GM19193 (cell line): ENCODE results near the gene TAB2.

Experiments
- POLR2A ChIP-seq: IDR thresholded peaks from 4 replicates; pipeline ENCODE4 v1.6.1; 2011; ENCODE audit not compliant: insufficient read depth, insufficient read length; ENCODE audit errors: extremely low read depth

The TAB2 gene

GRCh38 chr6:149403534-149403933 is 86.0 kb downstream of the TAB2 start:
- no peak for TF ChIP-seq POLR2A

GRCh38 chr6:149405823-149406765 is 88.6 kb downstream of the TAB2 start:
- no peak for TF ChIP-seq POLR2A

GRCh38 chr6:149409617-149410016 is 92.1 kb downstream of the TAB2 start:
- TF ChIP-seq POLR2A, result no peak

- no peak for TF ChIP-seq POLR2A
Observed at GRCh38 chr6:149410557-149410956, 93.0 kb downstream of the TAB2 start.

GRCh38 chr6:149414009-149414408 is 96.5 kb downstream of the TAB2 start:
- TF ChIP-seq POLR2A, result no peak

- TF ChIP-seq POLR2A, result no peak
Observed at GRCh38 chr6:149414821-149415220, 97.3 kb downstream of the TAB2 start.

GRCh38 chr6:149419696-149420404 is 102.3 kb downstream of the TAB2 start:
- no peak for TF ChIP-seq POLR2A

- TF ChIP-seq POLR2A, result no peak
Observed at GRCh38 chr6:149421132-149421531, 103.6 kb downstream of the TAB2 start.

GRCh38 chr6:149422581-149422980 is 105.1 kb downstream of the TAB2 start:
- TF ChIP-seq POLR2A, result no peak

GRCh38 chr6:149423964-149424440 is 106.5 kb downstream of the TAB2 start:
- TF ChIP-seq POLR2A, result no peak

GRCh38 chr6:149425224-149425623 is 107.7 kb downstream of the TAB2 start:
- TF ChIP-seq POLR2A, result no peak

GRCh38 chr6:149425754-149426153 is 108.2 kb downstream of the TAB2 start:
- TF ChIP-seq POLR2A, result no peak

- TF ChIP-seq POLR2A, result no peak
Observed at GRCh38 chr6:149428606-149429005, 111.1 kb downstream of the TAB2 start.

GRCh38 chr6:149429427-149430360 is 112.2 kb downstream of the TAB2 start:
- TF ChIP-seq POLR2A, result no peak
